HG03064 (cell line): ENCODE measurements around the gene TMEM26.
"Not testable (repeated sequence)": the region's sequence is repeated elsewhere in the genome, so short reads cannot be mapped to it uniquely, and the experiment has no call there.

Source experiments
- ATAC-seq: cut with Tn5 transposase; IDR thresholded peaks from one replicate; pipeline ENCODE4 v1.9.1; 2021; ENCODE audit warnings: low read depth; ENCODE audit not compliant: unreplicated experiment

TMEM26 gene

DNA sequence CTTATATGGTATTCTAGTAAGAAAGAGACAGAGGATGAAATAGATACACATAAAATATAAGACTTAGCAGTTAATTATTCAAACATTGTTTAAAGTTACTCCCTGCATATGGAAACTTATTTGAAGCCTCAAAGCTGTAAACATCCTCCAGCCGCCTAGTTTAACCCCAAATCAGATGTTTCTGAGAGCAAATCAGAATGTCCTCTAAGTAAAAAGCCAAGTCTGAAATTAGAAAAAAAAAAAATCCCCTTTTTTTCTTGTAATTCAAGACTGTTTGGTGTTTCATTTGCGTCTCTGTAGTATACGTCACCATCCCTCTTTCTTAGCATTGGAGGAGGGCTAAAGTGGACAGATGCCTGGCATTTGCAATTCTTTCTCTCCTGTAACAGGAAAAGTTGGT, 46.4 kb downstream of the TMEM26 start:
- no peak for ATAC-seq

DNA sequence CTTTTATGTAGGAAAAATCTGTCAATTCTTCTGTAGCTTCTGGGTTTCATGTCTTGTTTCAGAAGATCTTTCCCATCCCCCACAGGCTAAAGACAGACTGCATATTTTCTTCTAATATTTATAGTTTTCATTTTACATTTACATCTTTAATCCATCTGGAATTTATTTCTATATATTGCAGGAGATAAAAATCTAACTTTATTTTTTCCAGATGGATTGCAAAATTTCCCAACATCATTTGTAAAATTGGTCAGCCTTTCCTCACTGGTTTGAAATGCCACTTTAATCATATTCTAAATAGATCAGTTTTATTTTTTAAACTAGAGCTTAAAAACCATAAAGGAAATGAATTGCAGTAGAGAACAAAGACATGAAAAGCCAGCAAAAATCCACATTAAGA, 46.9 kb downstream of the TMEM26 start:
- no peak for ATAC-seq

DNA sequence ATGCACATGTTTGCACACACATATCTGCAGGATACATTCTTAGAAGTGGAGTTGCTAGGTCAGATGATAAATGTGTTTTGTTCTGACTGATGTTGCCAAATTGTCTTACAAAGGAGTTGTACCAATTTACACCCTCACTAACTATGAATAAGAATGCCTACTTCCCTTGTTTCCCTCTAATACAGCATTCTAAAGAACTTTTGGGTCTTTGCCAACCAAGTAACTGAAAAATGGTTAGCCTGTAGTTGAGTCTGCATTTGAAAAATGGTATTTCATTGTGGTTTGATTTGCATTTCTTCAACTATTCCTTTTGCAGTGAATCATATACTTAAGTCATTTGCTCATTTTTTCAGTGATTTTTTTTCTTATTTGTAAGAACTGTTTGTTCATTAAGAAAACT, 48.4 kb downstream of the TMEM26 start:
- no peak for ATAC-seq

DNA sequence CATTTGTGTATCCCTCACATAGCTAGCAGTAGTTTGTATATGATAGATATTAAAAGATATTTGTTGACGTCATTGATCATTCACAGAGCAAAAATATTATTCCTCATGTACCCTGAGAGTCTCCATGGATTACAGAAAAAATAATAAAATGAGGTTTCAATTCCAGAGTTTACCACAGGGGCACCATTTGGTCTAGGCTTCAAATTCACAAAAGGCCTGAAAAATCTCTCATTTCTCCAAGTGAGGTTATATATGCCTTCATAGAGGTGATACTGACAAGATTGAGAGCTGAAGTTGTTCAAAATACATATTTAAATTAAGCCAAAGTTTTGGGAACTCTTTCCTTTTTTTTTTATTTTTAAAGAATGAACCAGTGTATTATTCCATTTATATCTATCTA, 52.7 kb downstream of the TMEM26 start:
- no peak for ATAC-seq

DNA sequence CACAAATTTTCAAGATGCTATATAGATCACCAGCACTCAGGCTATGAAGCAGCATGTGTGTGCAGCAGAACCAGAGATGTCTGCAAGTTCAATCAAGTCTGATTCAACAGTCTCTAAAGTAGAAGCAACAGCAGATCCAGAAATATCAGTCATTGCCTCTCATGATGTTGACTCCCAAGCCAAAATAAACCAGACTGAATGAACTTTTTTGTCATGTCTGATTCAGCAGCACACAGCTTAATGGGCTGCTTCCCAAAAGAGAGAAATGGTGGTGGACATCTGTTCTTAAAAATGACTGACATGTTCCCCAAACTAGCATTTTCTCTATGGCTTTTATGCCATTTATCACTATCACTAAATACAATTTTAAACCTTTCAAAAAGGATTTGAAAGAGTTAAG, 53.8 kb downstream of the TMEM26 start:
- no peak for ATAC-seq

DNA sequence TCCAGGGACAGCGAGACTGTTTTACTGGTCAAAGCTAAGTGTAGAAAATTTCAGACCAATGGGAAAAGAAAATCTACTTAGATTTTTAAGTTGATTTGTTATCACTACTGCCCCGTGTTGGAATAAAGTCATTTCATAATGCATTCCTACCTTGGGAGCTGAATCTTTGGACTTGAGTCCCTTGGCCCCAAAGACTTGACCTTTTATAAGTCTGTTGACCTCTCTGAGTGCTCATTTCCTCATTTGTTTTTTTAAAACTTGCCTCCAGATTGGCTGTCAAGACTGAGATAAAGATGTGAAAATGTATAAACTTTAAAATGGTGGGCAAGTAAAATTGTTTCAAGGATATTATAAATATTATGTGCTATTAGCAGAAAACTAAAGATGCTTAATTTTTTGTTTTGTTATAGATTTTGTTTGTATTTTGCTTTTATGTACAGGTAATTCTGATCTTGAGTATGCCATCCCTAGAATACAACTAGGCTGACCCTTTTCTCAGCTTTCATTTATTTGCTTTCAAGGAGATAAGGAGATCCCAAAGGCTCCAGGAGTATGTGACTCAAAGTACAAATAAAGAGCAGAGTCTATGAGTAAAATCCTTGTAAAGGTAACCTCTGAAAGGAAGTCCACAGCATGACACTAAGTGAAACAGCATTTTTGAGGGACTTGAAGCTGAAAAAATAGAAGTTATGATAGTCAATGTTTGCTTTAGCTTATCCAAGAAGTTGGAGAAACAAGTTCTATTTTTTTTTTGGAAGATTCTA, 54.6 kb downstream of the TMEM26 start:
- ATAC-seq: no peak

DNA sequence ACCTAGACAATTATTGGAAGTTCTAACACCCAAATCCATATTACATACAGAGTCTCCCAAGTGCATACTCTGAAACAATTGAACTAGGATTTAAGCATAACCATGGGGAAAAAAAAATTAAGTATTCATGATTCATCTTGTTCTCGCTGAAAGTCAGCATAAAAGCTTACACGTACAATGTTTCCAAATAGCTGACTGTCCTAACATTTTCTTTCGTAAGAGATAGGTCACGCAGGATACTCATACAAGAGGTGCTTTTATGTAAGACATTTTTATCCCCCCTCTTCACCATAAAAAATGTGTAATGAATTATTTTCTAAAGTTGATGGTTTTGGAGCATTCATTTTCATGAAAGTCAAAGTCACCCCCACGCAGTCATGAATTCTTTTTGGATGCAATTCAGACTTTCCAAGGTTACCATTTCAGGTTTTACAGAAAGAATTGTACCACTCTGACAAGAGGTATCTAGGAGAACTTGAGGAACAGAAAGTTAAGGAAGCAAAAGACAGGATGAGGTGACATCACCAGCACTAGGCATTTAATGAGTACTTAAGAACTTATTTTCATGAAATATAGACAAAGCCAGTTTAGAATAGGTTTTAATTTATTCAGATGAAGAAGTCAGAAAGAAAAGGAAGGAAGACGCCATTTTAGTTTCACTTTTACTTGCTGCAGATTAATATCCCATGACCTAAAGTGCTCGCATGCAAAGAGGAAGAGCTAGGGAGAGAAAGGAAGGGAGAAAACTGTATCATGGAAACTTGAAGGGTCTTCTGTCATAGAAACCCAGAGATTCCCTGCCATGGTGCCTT, 55.8 kb downstream of the TMEM26 start:
- ATAC-seq: no peak

DNA sequence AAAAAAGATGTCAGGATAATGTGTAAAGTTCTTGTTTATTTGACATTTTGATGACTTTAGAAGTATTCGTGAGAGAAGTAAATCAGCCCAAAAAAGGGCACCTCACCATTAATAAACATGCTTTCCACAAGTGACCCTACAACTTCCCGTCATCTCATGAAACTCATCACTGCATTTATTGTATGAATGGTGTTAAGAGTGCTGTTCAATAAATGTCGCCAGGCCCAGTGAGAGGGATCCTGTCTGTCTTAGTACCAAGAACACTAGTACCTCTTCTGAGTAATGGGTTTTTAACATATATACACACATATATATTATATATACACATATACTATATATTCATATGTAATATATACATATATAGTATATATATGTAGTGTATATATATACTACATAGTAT, 61.9 kb downstream of the TMEM26 start:
- ATAC-seq: peak; percentile 32

DNA sequence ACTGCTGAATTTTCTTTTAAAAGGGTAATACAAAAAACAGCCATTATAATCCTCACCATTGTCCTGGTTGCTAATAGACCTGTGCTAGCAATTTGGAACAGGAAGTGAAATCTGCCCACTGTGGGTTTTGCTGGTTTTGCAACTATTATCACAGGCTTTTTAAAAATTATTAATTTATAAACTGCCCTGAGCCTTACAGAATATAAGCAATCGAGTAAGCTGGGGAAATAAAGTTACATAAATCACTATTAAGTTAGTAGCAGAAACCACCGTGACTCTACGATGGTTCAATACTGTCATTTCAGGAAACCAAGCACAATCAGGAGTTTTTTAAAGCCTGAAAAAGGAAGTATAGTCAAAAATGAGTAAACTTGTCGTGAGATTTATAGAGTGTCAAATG, 62.3 kb downstream of the TMEM26 start:
- ATAC-seq: peak; percentile 88

DNA sequence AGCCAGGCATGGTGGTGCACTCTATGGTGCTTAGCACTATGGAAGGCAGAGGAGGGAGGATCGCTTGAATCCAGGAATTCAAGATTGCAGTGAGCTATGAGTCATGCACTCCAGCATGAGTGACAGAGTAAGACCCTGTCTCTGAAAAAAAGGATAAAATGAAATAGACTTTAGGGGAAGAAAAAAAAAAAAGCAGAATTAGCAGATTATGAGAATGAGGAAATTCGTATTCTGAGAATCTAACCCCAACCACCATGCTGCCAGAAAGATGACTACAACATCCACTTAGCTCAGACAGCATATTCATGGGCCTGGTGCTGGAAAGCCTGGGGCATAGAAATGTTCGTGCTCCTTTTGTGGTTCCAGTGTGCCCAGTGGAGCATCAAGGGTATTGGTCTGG, 63.3 kb downstream of the TMEM26 start:
- no peak for ATAC-seq

DNA sequence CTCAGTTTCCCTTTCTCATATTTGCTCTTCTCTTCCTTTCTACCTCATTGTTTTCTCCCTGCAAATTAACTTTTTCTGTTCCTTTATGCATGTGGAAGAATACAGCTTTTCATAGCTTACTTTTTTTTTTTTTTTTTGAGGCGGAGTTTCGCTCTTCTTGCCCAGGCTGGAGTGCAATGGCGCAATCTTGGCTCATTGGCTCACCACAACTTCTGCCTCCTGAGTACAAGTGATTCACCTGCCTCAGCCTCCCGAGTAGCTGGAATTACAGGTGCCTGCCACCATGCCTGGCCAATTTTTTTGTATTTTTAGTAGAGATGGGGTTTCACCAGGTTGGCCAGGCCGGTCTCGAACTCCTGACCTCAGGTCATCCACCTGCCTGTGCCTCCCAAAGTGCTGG, 64.2 kb downstream of the TMEM26 start:
- ATAC-seq: not testable (repeated sequence)

DNA sequence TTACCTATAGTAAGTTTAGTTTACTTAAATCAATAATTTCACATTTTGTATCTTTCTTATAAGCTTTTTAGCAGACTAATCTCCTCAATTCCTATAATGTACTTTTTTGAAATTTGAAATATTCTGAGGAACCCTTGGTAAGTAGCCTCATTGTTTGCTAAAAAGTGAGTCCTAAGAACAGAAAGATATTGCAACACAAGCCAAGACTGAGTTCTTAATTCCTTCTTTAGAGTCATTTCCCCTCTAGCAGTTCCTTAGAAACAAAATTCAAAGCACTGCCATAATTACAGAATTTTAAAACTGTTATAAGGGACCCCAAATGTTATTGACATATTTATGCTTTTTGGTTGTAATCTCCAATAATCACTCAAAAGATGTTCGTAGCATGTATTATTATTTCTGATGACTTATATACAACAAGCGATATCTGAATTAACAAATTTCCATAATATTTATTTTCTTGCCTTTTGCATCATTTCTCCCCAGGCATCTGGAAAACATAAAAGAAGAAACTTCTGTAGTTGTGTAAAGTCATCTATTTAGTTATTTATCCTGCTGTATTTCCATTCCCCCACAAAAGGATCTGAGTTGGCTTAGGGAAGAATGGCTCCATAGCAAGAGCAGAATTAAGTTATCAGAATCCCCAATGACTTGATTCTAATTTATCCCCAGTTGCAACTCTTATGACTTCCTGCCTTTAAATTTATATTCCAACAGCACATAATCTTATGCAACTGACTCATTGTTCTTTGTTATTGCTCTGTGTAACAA, 67.8 kb downstream of the TMEM26 start:
- ATAC-seq: no peak

DNA sequence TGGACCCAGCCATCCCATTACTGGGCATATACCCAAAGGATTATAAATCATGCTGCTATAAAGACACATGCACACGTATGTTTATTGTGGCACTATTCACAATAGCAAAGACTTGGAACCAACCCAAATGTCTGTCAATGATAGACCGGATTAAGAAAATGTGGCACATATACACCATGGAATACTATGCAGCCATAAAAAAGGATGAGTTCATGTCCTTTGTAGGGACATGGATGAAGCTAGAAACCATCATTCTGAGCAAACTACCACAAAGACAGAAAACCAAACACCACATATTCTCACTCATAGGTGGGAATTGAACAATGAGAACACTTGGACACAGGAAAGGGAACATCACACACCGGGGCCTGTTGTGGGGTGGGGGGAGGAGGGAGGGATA, 72.0 kb downstream of the TMEM26 start:
- ATAC-seq: not testable (repeated sequence)

DNA sequence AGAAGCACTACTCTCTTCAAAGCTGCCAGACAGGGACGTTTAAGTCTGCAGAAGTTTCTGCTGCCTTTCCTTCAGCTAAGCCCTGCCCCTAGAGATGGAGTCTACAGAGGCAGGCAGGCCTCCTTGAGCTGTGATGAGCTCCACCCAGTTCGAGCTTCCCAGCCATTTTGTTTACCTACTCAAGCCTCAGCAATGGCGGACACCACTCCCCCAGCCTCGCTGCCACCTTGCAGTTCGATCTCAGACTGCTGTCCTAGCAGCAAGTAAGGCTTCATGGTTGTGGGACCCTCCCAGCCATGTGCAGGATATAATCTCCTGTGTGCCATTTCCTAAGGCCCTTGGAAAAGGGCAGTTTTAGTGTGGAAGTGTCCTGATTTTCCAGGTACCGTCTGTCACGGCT, 74.3 kb downstream of the TMEM26 start:
- no peak for ATAC-seq

DNA sequence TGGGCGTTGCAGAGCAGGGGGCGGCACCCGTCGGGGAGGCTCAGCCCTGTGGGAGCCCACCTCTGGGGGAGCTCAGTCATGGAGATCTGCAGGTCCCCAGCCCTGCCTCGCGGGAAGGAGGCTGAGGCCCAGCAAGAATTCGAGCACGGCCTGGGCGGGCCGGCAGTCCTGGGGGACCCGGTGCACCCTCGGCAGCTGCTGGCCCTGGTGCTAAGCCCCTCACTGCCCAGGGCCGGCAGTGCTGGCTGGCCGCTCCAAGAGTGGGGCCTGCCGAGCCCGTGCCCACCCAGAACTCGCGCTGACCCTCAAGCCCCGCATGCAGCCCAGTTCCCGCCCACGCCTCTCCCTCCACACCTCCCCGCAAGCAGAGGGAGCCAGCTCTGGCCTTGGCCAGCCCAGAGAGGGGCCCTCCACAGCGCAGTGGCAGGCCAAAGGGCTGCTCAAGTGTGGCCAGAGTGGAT, 76.2 kb downstream of the TMEM26 start:
- no peak for ATAC-seq

DNA sequence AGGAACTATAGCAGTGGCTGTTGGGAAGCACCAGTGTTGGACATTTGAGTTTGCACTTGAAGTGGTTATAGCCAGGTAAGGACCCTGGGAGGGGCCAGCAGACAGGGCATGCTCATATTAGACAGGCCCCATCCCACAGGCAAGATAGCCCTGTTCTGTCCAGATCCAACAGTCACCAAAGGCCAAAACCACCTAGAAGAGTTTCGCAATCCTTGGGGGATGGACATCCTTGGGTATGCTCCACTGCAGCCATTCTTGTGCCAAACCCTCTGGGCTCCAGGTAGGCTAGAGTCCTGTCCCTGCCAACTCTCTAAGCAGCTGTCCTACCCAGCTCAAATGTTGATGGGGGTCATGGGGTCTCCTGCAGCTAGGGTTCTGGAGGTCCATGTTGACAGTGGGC, 76.8 kb downstream of the TMEM26 start:
- ATAC-seq: no peak

DNA sequence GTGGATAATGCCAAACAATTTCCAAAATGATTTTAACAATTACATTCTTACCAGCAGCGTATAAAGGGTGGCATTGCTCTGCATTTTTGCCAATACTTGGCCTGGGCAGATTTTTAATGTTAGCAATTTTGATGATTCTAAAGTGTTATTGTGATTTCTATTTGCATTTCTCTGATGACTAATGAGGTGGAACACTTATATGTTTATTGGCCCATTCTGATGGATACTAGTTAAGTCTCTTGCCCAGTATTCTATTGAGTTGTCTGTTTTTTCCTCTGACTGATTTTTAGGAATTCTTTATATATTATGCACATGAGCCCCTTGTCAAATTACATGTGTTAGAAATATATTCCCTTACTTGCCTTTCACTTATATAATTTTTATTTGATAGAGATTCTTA, 86.8 kb downstream of the TMEM26 start:
- ATAC-seq: no peak

DNA sequence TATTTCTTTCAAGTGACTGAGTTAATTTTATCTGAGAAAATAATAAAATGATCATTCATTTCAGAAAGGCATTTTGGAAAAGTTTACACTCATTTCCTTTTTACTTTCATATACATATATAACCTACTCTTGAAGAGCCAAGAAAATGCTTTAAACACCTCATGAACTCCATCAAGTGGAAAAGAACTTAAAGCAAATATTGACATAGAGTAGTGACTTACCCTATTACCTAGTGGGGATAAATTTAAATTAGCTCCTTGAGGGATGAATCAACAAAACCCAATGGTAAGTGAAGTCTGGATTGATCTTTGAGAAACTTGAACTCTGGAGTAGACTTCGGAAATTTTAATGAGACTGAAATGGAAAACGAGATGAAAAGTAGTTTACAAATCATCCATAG, 88.6 kb downstream of the TMEM26 start:
- ATAC-seq: no peak

DNA sequence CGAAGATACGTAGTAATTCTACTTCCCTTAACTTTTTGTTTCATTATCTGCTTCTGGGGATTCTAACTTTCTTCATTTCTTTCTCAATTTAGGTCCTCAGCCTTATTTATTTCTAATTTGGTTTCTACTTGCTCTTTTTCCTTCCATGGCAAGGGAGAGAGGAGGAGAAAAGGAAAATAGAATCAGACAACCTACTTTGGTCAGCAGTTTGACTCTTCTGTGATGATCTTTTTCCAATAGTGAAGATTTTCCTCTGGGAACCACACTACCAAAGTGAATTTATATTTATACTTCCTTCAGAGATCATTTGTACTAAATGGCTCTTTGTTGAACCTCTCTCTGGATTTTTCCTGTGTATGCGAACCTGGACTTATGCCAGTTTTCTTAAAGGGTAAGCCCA, 90.2 kb downstream of the TMEM26 start:
- ATAC-seq: no peak

DNA sequence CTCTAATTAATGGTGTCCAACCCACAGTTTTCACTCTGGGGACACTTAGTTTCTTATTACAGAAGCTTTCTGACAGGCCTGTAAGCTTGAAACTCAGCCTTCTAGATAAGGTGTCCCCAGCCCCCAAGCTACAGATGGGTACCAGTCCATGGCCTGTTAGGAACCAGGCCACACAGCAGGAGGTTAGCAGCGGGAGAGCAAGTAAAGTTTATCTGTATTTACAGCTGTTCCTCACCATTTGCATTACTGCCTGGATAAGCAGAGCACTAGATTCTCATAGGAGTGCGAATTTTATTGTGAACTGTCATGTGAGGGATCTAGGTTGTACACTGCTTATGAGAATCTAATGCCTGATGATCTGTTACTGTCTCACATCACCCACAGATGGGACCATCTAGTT, 93.7 kb downstream of the TMEM26 start:
- ATAC-seq: no peak

DNA sequence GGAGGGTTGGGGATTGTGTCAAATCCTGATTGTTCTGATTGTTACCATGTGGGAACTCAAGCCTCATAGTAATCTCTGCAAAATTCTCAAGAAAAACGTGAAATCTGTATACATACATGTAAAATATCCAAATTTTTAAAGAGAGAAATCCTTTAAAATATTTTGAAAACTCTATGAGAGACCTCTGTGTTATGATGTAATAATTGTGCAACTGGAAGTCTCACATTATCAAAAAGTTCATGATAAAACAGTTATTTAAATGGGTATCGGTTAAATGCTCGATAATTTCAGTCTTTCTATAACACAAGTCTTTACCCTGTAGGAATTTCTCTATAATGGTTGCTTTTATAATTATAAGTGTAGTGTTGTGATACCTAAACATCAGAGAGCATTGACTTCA, 95.5 kb downstream of the TMEM26 start:
- no peak for ATAC-seq
